Lung (tissue), 12 donors: ENCODE results near the gene TOPAZ1. TPM values are rescaled to one million over a fixed set of nuclear protein-coding genes. Genes with fewer than 3 reads are reported as not detected.

ENCODE experiments used
- ATAC-seq: fragments of 200-7000 bp; cut with Tn5 transposase; one replicate; pipeline ENCODE4 v1.9.1; 2020; ENCODE audit warnings: moderate number of reproducible peaks; ENCODE audit not compliant: insufficient read depth, low FRiP score
- DNase-seq, 3 donors: peaks; one replicate each; pipeline ENCODE4 v3.0.0-alpha.2; 2013 to 2017
- H3K27ac ChIP-seq, 2 donors: one replicate each; pipeline ENCODE4 v1.5.1; 2013; ENCODE audit warnings: mild to moderate bottlenecking in 2 of 2, moderate library complexity in 2 of 2, control low read depth in 1 of 2, inconsistent platforms in 1 of 2, low read depth in 1 of 2, low read length in 1 of 2
- H3K27me3 ChIP-seq, 3 donors: one replicate each; pipeline ENCODE4 v1.5.1; 2013; ENCODE audit warnings: low read length in 2 of 3; ENCODE audit not compliant: control insufficient read depth in 3 of 3, insufficient read depth in 3 of 3
- H3K36me3 ChIP-seq, 4 donors: one replicate each; pipeline ENCODE4 v1.5.1; 2013; ENCODE audit warnings: low read length in 4 of 4, mild to moderate bottlenecking in 1 of 4, moderate library complexity in 1 of 4; ENCODE audit not compliant: control insufficient read depth in 4 of 4, insufficient read depth in 4 of 4
- H3K4me1 ChIP-seq, 5 donors: one replicate each; pipeline ENCODE4 v1.5.1; 2013; ENCODE audit warnings: low read length in 5 of 5, mild to moderate bottlenecking in 2 of 5, moderate library complexity in 1 of 5; ENCODE audit not compliant: control insufficient read depth in 5 of 5, insufficient read depth in 5 of 5
- H3K4me3 ChIP-seq: one replicate; pipeline ENCODE4 v1.5.1; 2013; ENCODE audit warnings: mild to moderate bottlenecking, control low read depth, moderate library complexity
- H3K9ac ChIP-seq, 2 donors: one replicate each; pipeline ENCODE4 v1.5.1; 2013; ENCODE audit warnings: low read length in 2 of 2, control low read depth in 1 of 2; ENCODE audit not compliant: insufficient read depth in 1 of 2
- H3K9me3 ChIP-seq, 4 donors: one replicate each; pipeline ENCODE4 v1.5.1; 2013; ENCODE audit warnings: low read length in 3 of 4, mild to moderate bottlenecking in 1 of 4, moderate library complexity in 1 of 4; ENCODE audit not compliant: control insufficient read depth in 4 of 4, insufficient read depth in 3 of 4
- CTCF ChIP-seq: IDR thresholded peaks from 2 replicates; pipeline ENCODE4 v1.5.1; 2012; ENCODE audit warnings: mild to moderate bottlenecking; ENCODE audit errors: control extremely low read depth, extremely low read depth
- WGBS, 2 donors: extraction: QIAGEN DNeasy Blood & Tissue Kit; methylation state at CpG; one replicate each; pipeline ENCODE4 v1.1.7; 2013; 5-methylcytosine and 5-hydroxymethylcytosine counted together
- polyA plus RNA-seq, 2 donors: library from polyadenylated mRNA; stranded (reverse); fragments of 200-250 nt; gene quantifications; one replicate each; pipeline ENCODE4 v1.2.1, GENCODE V29; 2013
- total RNA-seq, 2 donors: library from RNA; depleted of rRNA in 1 of 2; stranded (reverse); fragments of >200 nt in 1 of 2; gene quantifications; one replicate each; pipeline ENCODE4 v1.2.1, GENCODE V29; 2014 to 2021
- donor health status: control.
- donor health status: control.
- donor health status: Bipolar disorder and iron deficiency.
- donor health status: healthy.
- donor health status: DM: yes; HTN: yes; CAD: no.

Gene TOPAZ1
- total and polyA plus RNA-seq, 4 donors, result not detected

GRCh38 chr3:44334326-44334725 is 92.6 kb downstream of the TOPAZ1 start:
- peaks cover 0 to 3% (median 0%) of the 10 kb centered on the region in 3 donors for H3K27me3 ChIP-seq
- H3K4me3 ChIP-seq, result no peak overlapping the region
- peaks cover 0 to 9% (median 0%) of the 10 kb centered on the region in 5 donors for H3K4me1 ChIP-seq
- DNase-seq, result no peak
- no peak for ATAC-seq
- 59 to 81% methylated on average over 2 of the region's 2 CpGs for WGBS, 2 donors
- no peak for TF ChIP-seq CTCF
- H3K36me3 ChIP-seq, result no peaks in the 10 kb centered on the region
- no peaks in the 10 kb centered on the region for H3K9me3 ChIP-seq
- H3K9ac ChIP-seq, result no peak overlapping the region
- H3K27ac ChIP-seq, result no peak overlapping the region

GRCh38 chr3:44337248-44337785 is 95.6 kb downstream of the TOPAZ1 start:
- ATAC-seq (no peak), DNase-seq (peak in 2 of 3 donors; percentile 26 to 27)
- peaks cover 0 to 24% (median 7%) of the 10 kb centered on the region in 5 donors for H3K4me1 ChIP-seq
- no peak overlapping the region for H3K4me3 ChIP-seq
- no peaks in the 10 kb centered on the region for H3K9me3 ChIP-seq
- H3K27ac ChIP-seq, result peak overlapping the region in 1 of 2 donors; percentile 96
- no peak for TF ChIP-seq CTCF
- peak overlapping the region; percentile 57 to 59 for H3K9ac ChIP-seq
- H3K36me3 ChIP-seq, result no peaks in the 10 kb centered on the region
- H3K27me3 ChIP-seq, result no peaks in the 10 kb centered on the region
- 64 to 81% methylated on average over 5 of the region's 5 CpGs for WGBS, 2 donors

- peak; percentile 96 for ATAC-seq
- WGBS, 2 donors, result 0% methylated on average over 67 to 77 of the region's 77 CpGs
Observed at GRCh38 chr3:44338010-44338827, 96.5 kb downstream of the TOPAZ1 start, which contains the start of gene TCAIM. Gene TCAIM (plus strand): TSS chr3:44338766. CDS start chr3:44354783, 16,017 bp downstream.

More at GRCh38 chr3:44338010-44338827, 96.5 kb downstream of the TOPAZ1 start, which contains the start of gene TCAIM:
- peaks cover 0 to 29% (median 8%) of the 10 kb centered on the region in 5 donors for H3K4me1 ChIP-seq
- peak within 1 kb of the TSS; percentile 94 to 96 for H3K27ac ChIP-seq
- H3K9ac ChIP-seq, result peak within 1 kb of the TSS; percentile 59 to 94
- no peaks in the 10 kb centered on the region for H3K36me3 ChIP-seq
- peak; percentile 97 to 98 (median 98) for DNase-seq
- no peaks in the 10 kb centered on the region for H3K27me3 ChIP-seq
- peak within 1 kb of the TSS; percentile 64 for H3K4me3 ChIP-seq
- no peak for TF ChIP-seq CTCF
- H3K9me3 ChIP-seq, result no peaks in the 10 kb centered on the region
